HL-60 (cell line): ENCODE results near the gene PYROXD2.

ENCODE experiments used
- DNase-seq, 2 experiments: peaks; one replicate each; pipeline ENCODE4 v3.0.0-alpha.2; 2010 to 2020; ENCODE audit warnings: low read depth in 1 of 2, low spot score in 1 of 2
- H3K27ac ChIP-seq: fragments of 250-450 bp; sonication (Bioruptor Pico); replicated peaks from 2 replicates; pipeline ENCODE4 v1.5.1; 2020; ENCODE audit warnings: mild to moderate bottlenecking, moderate library complexity
- H3K27me3 ChIP-seq: fragments of 250-450 bp; sonication (Bioruptor Pico); 2 replicates; pipeline ENCODE4 v1.5.1; 2021; ENCODE audit warnings: mild to moderate bottlenecking, moderate library complexity; ENCODE audit not compliant: insufficient read depth, poor library complexity, severe bottlenecking
- H3K4me3 ChIP-seq: replicated peaks from 2 replicates; pipeline ENCODE4 v1.5.1; 2011; ENCODE audit warnings: mild to moderate bottlenecking, control low read depth, low read length; ENCODE audit not compliant: insufficient read depth
- CTCF ChIP-seq: IDR thresholded peaks from one replicate; pipeline ENCODE4 v1.5.1; 2011; ENCODE audit warnings: low read length, control low read depth, inconsistent platforms; ENCODE audit not compliant: insufficient read depth
- GABPA ChIP-seq: IDR thresholded peaks from 2 replicates; pipeline ENCODE4 v1.6.1; 2012; ENCODE audit warnings: low read depth
- POLR2AphosphoS5 ChIP-seq: IDR thresholded peaks from 2 replicates; pipeline ENCODE4 v1.6.1; 2012; ENCODE audit warnings: low read depth
- REST ChIP-seq: IDR thresholded peaks from 2 replicates; pipeline ENCODE4 v1.6.1; 2012; ENCODE audit warnings: low read depth; ENCODE audit not compliant: insufficient replicate concordance
- SPI1 ChIP-seq: IDR thresholded peaks from 2 replicates; pipeline ENCODE4 v1.6.1; 2012; ENCODE audit warnings: low read depth, mild to moderate bottlenecking, borderline replicate concordance

PYROXD2 gene

GRCh38 chr10:98380493-98381339 lies 34.3 kb downstream of the PYROXD2 start:
- Histone ChIP-seq H3K27ac (no peak overlapping the region), H3K4me3 (no peak overlapping the region), H3K27me3 (no peaks in the 10 kb centered on the region)
- no peak for TF ChIP-seq GABPA
- no peak for TF ChIP-seq POLR2AphosphoS5
- TF ChIP-seq CTCF: no peak
- TF ChIP-seq REST: no peak
- TF ChIP-seq SPI1: no peak
- no peak for DNase-seq

GRCh38 chr10:98378722-98379121 lies 36.3 kb downstream of the PYROXD2 start:
- DNase-seq: no peak
- TF ChIP-seq SPI1: no peak
- TF ChIP-seq REST: no peak
- TF ChIP-seq GABPA: no peak
- no peak for TF ChIP-seq POLR2AphosphoS5
- no peak for TF ChIP-seq CTCF
- Histone ChIP-seq H3K27me3 (no peaks in the 10 kb centered on the region), H3K27ac (no peak overlapping the region), H3K4me3 (no peak overlapping the region)

GRCh38 chr10:98377536-98377935 lies 37.4 kb downstream of the PYROXD2 start:
- H3K27me3 ChIP-seq: no peaks in the 10 kb centered on the region
- H3K4me3 ChIP-seq: no peak overlapping the region
- H3K27ac ChIP-seq: no peak overlapping the region
- TF ChIP-seq SPI1 (no peak), POLR2AphosphoS5 (no peak), REST (no peak), GABPA (no peak), CTCF (no peak)
- no peak for DNase-seq
